A549 (cell line): ENCODE data around the gene SPP2. TPM values are rescaled to one million over a fixed set of nuclear protein-coding genes. Genes with fewer than 3 reads are reported as not detected.

Source experiments
- ATAC-seq, 2 experiments: fragments of 200-7000 bp in 1 of 2; fragments of >200 bp in 1 of 2; cut with Nextera tagmentation in 1 of 2; cut with Tn5 transposase in 1 of 2; 3 replicates each; pipeline versions ENCODE4 v1.8.0 to v1.9.1; 2018 to 2020; ENCODE audit warnings: mild to moderate bottlenecking in 1 of 2, moderate library complexity in 1 of 2
- CTCF ChIA-PET: fragments of 300-600 bp; sonication (Branson Sonifier 250); formaldehyde crosslinking; extraction: SDS; loops from one replicate; lab custom pipeline; 2021; ENCODE audit warnings: antibody characterized with exemption, inconsistent platforms; lab: Yijun Ruan, JAX
- POLR2A ChIA-PET: fragments of 350-600 bp; formaldehyde crosslinking; extraction: SDS; loops from one replicate; lab custom pipeline; 2021; ENCODE audit warnings: antibody characterized with exemption, inconsistent platforms; lab: Yijun Ruan, JAX
- DNase-seq, 2 experiments: peaks; one replicate each; pipeline versions ENCODE4 v3.0.0 to v3.0.0-alpha.2; 2011 to 2016; ENCODE audit warnings: low read depth in 1 of 2, low spot score in 1 of 2
- FAIRE-seq: peaks from 2 replicates; lab custom pipeline; 2011; peaks lifted over from hg19 to GRCh38; lab: Jason Lieb, UNC
- H3K27ac ChIP-seq, 2 experiments: fragments of >200 bp; sonication (Bioruptor Twin); formaldehyde crosslinking; 3 replicates each; pipeline ENCODE4 v1.5.1; 2016 to 2017
- H3K4me1 ChIP-seq: fragments of >200 bp; sonication (Bioruptor Twin); formaldehyde crosslinking; 3 replicates; pipeline ENCODE4 v1.6.1; 2016
- H3K4me2 ChIP-seq: fragments of >200 bp; sonication (Bioruptor Twin); formaldehyde crosslinking; 3 replicates; pipeline ENCODE4 v1.6.1; 2016
- H3K4me3 ChIP-seq: fragments of >200 bp; sonication (Bioruptor Twin); formaldehyde crosslinking; 3 replicates; pipeline ENCODE4 v1.5.1; 2016
- H3K9me3 ChIP-seq: fragments of >200 bp; sonication (Bioruptor Twin); formaldehyde crosslinking; 3 replicates; pipeline ENCODE4 v1.6.1; 2016
- CBX2 ChIP-seq: fragments of 200-600 bp; sonication (generic); IDR thresholded peaks from 2 replicates; pipeline ENCODE4 v1.6.1; 2016; ENCODE audit warnings: low read depth, mild to moderate bottlenecking, borderline replicate concordance
- EHMT2 ChIP-seq: fragments of 200-600 bp; sonication (generic); IDR thresholded peaks from 2 replicates; pipeline ENCODE4 v1.6.1; 2016; ENCODE audit warnings: antibody characterized with exemption, low read depth, mild to moderate bottlenecking, moderate library complexity
- EP300 ChIP-seq, 2 experiments: fragments of >200 bp; sonication (Bioruptor Twin); formaldehyde crosslinking; IDR thresholded peaks; 2 replicates in 1 of 2; 3 replicates in 1 of 2; pipeline ENCODE4 v1.6.1; 2016 to 2017
- ESRRA ChIP-seq: fragments of 150-350 bp; IDR thresholded peaks from 2 replicates; pipeline ENCODE4 v1.6.1; 2014; ENCODE audit warnings: mild to moderate bottlenecking, low read length, borderline replicate concordance
- FOSB ChIP-seq: fragments of 250-450 bp; sonication (Bioruptor Pico); IDR thresholded peaks from 2 replicates; pipeline ENCODE4 v1.5.0; 2020; ENCODE audit warnings: mild to moderate bottlenecking, moderate library complexity
- HEYL ChIP-seq: fragments of 250-450 bp; sonication (Bioruptor Pico); IDR thresholded peaks from 2 replicates; pipeline ENCODE4 v1.8.0; 2021; ENCODE audit warnings: mild to moderate bottlenecking, moderate library complexity
- HOXB5 ChIP-seq: fragments of 250-450 bp; sonication (Bioruptor Pico); IDR thresholded peaks from 2 replicates; pipeline ENCODE4 v1.5.0; 2020; ENCODE audit warnings: mild to moderate bottlenecking, moderate library complexity
- JUN ChIP-seq, 2 experiments: fragments of >200 bp; sonication (Bioruptor Twin); formaldehyde crosslinking; IDR thresholded peaks; 2 replicates in 1 of 2; 3 replicates in 1 of 2; pipeline ENCODE4 v1.6.1; 2016 to 2017
- JUNB ChIP-seq: fragments of >200 bp; sonication (Bioruptor Twin); formaldehyde crosslinking; IDR thresholded peaks from 2 replicates; pipeline ENCODE4 v1.6.1; 2016
- KDM1A ChIP-seq: fragments of 200-600 bp; sonication (generic); IDR thresholded peaks from 2 replicates; pipeline ENCODE4 v1.6.1; 2016; ENCODE audit warnings: low read depth, mild to moderate bottlenecking
- MAZ ChIP-seq: fragments of 150-350 bp; IDR thresholded peaks from 2 replicates; pipeline ENCODE4 v1.6.1; 2014; ENCODE audit warnings: antibody characterized with exemption, low read depth, low read length, borderline replicate concordance
- MYC ChIP-seq: IDR thresholded peaks from 2 replicates; pipeline ENCODE4 v1.6.1; 2012; ENCODE audit warnings: mild to moderate bottlenecking, inconsistent platforms, low read length, improper control_type of control experiment, borderline replicate concordance
- NR3C1 ChIP-seq: fragments of >200 bp; sonication (Bioruptor Twin); formaldehyde crosslinking; IDR thresholded peaks from 3 replicates; pipeline ENCODE4 v1.6.1; 2017
- POLR2AphosphoS2 ChIP-seq: conservative IDR thresholded peaks from 2 replicates; pipeline ENCODE4 v1.6.1; 2012; ENCODE audit warnings: low read length, improper control_type of control experiment, inconsistent platforms
- RAD21 ChIP-seq, 2 experiments: fragments of >200 bp in 1 of 2; sonication (Bioruptor Twin) in 1 of 2; formaldehyde crosslinking in 1 of 2; IDR thresholded peaks in 1 of 2; conservative IDR thresholded peaks in 1 of 2; 2 replicates in 1 of 2; 3 replicates in 1 of 2; pipeline ENCODE4 v1.6.1; 2012 to 2018; ENCODE audit warnings: inconsistent platforms in 1 of 2
- RARB ChIP-seq: fragments of 250-450 bp; sonication (Bioruptor Pico); IDR thresholded peaks from 2 replicates; pipeline ENCODE4 v1.8.0; 2021; ENCODE audit warnings: mild to moderate bottlenecking, moderate library complexity
- SMC3 ChIP-seq: fragments of >200 bp; sonication (Bioruptor Twin); formaldehyde crosslinking; IDR thresholded peaks from 3 replicates; pipeline ENCODE4 v1.6.1; 2018; ENCODE audit warnings: inconsistent platforms
- SREBF2 ChIP-seq: fragments of 450-650 bp; IDR thresholded peaks from 2 replicates; pipeline ENCODE4 v1.6.1; 2014; ENCODE audit warnings: mild to moderate bottlenecking, moderate library complexity
- TFCP2L1 ChIP-seq: fragments of 250-450 bp; sonication (Bioruptor Pico); IDR thresholded peaks from 2 replicates; pipeline ENCODE4 v1.5.0; 2021; ENCODE audit warnings: mild to moderate bottlenecking
- TP53 ChIP-seq: fragments of 250-450 bp; sonication (Bioruptor Pico); IDR thresholded peaks from 2 replicates; pipeline ENCODE4 v1.5.0; 2021; ENCODE audit warnings: mild to moderate bottlenecking, moderate library complexity
- ZC3H11A ChIP-seq: fragments of 450-650 bp; IDR thresholded peaks from 2 replicates; pipeline ENCODE4 v1.6.1; 2014; ENCODE audit warnings: antibody characterized with exemption, mild to moderate bottlenecking
- ZNF302 ChIP-seq: fragments of 250-450 bp; sonication (Bioruptor Pico); IDR thresholded peaks from 2 replicates; pipeline ENCODE4 v1.9.0; 2021; ENCODE audit warnings: inconsistent platforms, mild to moderate bottlenecking, moderate library complexity
- WGBS: methylation state at CpG from one replicate; pipeline ENCODE4 v1.1.6; 2017; ENCODE audit errors: missing lambda C conversion rate; 5-methylcytosine and 5-hydroxymethylcytosine counted together
- polyA plus RNA-seq, 4 experiments: library from polyadenylated mRNA; depleted of rRNA in 3 of 4; stranded (reverse); fragments of >200 nt; fragmentation: RNase III in 1 of 4; extraction: RNeasy Plus Mini Kit Qiagen cat#74134 plus additional on column Dnase treatment in 1 of 4; gene quantifications; 2 replicates in 3 of 4; 3 replicates in 1 of 4; pipeline ENCODE4 v1.2.3, GENCODE V29; 2011 to 2017
- TF ChIP-seq, protein P1 (sequence below): fragments of 450-650 bp; IDR thresholded peaks from 2 replicates; pipeline ENCODE4 v1.6.1; 2014; ENCODE audit warnings: antibody characterized with exemption
- TF ChIP-seq, protein P2 (sequence below): IDR thresholded peaks from 2 replicates; pipeline ENCODE4 v1.6.1; 2012
- TF ChIP-seq, protein P3 (sequence below): fragments of >200 bp; sonication (Bioruptor Twin); formaldehyde crosslinking; IDR thresholded peaks from 2 replicates; pipeline ENCODE4 v1.6.1; 2016
- TF ChIP-seq, protein P4 (sequence below): fragments of 250-450 bp; sonication (Bioruptor Pico); IDR thresholded peaks from 2 replicates; pipeline ENCODE4 v1.5.0; 2020; ENCODE audit warnings: low read depth, mild to moderate bottlenecking, moderate library complexity
- TF ChIP-seq, protein P5 (sequence below): fragments of 200-600 bp; sonication (generic); IDR thresholded peaks from 2 replicates; pipeline ENCODE4 v1.6.1; 2016; ENCODE audit warnings: antibody characterized with exemption, mild to moderate bottlenecking, moderate library complexity

The SPP2 gene
- polyA plus RNA-seq, 2 of the 4 experiments (the other 2 are of a cell fraction) = not detected

DNA sequence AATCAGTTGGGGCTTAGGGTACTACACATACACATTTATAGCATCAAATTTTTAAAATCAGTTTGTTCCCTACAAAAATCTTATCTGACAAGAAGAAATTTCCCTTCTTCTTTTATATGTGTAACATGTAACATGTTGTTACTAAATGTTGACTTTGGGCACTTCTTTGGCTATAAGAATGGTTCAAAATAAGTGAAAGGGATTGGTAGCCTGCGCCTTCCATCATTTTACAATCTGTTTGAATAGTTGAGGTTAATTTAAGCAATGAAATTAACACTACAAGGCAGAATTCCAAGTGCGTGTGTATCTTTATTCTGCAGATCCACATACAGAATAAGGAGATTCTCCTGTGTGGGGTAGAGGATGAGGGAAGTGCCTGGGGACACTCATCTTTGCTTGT lies 30.2 kb upstream of the SPP2 start:
- no peaks in the 10 kb centered on the region for H3K4me1 ChIP-seq
- no peak for TF ChIP-seq HEYL
- no peak for TF ChIP-seq TFCP2L1 (CRISPR knock-in tag)
- no peak for TF ChIP-seq ZNF302 (CRISPR knock-in tag)
- TF ChIP-seq ESRRA = no peak
- TF ChIP-seq POLR2AphosphoS2 = no peak
- TF ChIP-seq JUN (IDR thresholded peaks at IDR 0.05) = no peak
- H3K9me3 ChIP-seq = no peaks in the 10 kb centered on the region
- ChIA-PET POLR2A (no interaction called here), CTCF (no interaction called here)
- no peak overlapping the region for H3K27ac ChIP-seq
- no peak overlapping the region for H3K4me2 ChIP-seq
- H3K4me3 ChIP-seq = no peak overlapping the region
- ATAC-seq (no peak), FAIRE-seq (no peak), DNase-seq (no peak)
- WGBS = 91% methylated on average over 2 of the region's 2 CpGs

DNA sequence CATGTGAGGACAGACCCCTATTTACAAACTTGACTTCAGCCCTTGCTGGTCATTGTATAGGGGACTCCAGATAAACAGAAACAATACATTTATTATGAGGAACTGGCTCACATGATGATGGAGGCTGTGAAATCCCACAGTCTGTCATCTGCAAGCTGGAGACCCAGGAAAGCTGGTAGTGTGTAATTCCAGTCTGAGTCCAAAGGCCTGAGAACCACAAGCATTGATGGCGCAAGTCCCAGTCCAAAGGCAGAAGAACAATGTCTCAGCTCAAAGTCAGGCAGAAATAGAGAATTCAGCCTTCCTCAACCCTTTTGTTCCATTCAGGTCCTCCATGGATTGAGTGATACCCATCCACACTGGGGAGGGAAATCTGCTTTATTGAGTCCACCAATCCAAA lies 28.1 kb upstream of the SPP2 start:
- ChIA-PET POLR2A (no interaction called here), CTCF (interaction anchor here (0.8 to 1.6 kb wide), 4 partner anchors 13 to 523 kb away, joined by 3 to 4 read pairs (median 4); no protein-coding TSS in a partner anchor)
- TF ChIP-seq, protein P1, sequence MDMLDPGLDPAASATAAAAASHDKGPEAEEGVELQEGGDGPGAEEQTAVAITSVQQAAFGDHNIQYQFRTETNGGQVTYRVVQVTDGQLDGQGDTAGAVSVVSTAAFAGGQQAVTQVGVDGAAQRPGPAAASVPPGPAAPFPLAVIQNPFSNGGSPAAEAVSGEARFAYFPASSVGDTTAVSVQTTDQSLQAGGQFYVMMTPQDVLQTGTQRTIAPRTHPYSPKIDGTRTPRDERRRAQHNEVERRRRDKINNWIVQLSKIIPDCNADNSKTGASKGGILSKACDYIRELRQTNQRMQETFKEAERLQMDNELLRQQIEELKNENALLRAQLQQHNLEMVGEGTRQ = no peak
- TF ChIP-seq FOSB = no peak
- no peak overlapping the region for H3K4me3 ChIP-seq
- no peak overlapping the region for H3K27ac ChIP-seq
- H3K4me2 ChIP-seq = no peak overlapping the region
- ATAC-seq (no peak), FAIRE-seq (no peak), DNase-seq (no peak)
- no peaks in the 10 kb centered on the region for H3K9me3 ChIP-seq
- peaks cover 9% of the 10 kb centered on the region for H3K4me1 ChIP-seq
- WGBS = 93% methylated on average over 1 of the region's 1 CpG

DNA sequence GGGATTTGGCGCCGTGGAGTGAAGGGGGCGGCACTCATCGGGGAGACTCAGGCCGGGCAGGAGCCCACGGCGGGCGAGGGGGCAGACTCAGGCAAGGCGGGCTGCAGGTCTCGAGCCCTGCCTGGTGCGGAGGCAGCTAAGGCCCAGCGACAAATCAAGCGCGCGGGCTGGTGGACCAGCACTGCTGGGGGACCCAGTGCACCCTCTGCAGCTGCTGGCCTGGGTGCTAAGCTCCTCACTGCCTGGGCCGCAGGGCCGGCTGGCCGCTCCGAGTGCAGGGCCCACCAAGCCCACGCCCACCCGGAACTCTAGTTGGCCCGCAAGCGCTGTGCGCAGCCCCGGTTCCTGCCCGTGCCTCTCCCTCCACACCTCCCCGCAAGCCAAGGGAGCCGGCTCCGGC lies 26.2 kb upstream of the SPP2 start:
- 95% methylated on average over 23 of the region's 29 CpGs for WGBS
- no peak for FAIRE-seq
- CTCF ChIA-PET = interaction anchor here (1.3 kb wide), 1 partner anchor 47 kb away, joined by 3 read pairs; no protein-coding TSS in a partner anchor
- H3K27ac ChIP-seq = no peak overlapping the region
- peaks cover 24% of the 10 kb centered on the region for H3K4me1 ChIP-seq
- POLR2A ChIA-PET = no interaction called here
- TF ChIP-seq ZC3H11A (no peak), FOSB (no peak), EP300 (IDR thresholded peaks at IDR 0.05) (no peak), MAZ (no peak), SREBF2 (no peak), HEYL (no peak), SMC3 (no peak), ZNF302 (CRISPR knock-in tag) (no peak), HOXB5 (CRISPR knock-in tag) (no peak), TP53 (CRISPR knock-in tag) (no peak)
- TF ChIP-seq, protein P2, sequence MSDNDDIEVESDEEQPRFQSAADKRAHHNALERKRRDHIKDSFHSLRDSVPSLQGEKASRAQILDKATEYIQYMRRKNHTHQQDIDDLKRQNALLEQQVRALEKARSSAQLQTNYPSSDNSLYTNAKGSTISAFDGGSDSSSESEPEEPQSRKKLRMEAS = no peak
- TF ChIP-seq, protein P3, sequence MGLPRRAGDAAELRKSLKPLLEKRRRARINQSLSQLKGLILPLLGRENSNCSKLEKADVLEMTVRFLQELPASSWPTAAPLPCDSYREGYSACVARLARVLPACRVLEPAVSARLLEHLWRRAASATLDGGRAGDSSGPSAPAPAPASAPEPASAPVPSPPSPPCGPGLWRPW = no peak
- no peak overlapping the region for H3K4me2 ChIP-seq
- ATAC-seq = no peak
- H3K9me3 ChIP-seq = 0 out of 3 replicates have a peak, but pooled peaks cover 4% of the 10 kb centered on the region
- H3K4me3 ChIP-seq = no peak overlapping the region
- no peak for DNase-seq

DNA sequence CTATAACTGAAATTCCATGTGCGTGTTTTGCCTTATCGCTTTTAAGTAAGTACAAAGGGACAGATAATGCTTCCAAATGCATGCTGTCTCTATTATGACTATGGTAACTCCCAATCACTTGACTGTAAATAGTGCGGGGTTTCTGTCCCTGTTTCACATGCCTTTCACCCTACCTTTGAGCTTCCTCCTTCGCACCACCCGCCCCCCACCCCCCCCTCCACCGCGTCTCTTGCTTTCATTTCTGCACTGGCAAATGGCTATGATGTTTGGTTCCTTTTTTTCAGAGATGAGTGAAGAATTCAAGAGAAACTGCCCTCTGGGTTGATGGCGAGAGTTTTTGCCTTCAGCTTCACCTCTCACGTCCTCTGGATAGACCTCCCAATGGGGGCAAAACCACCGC lies 25.0 kb upstream of the SPP2 start:
- ChIA-PET POLR2A (no interaction called here), CTCF (interaction anchor here (1.2 to 1.3 kb wide), 2 partner anchors 14 to 26 kb away, joined by 3 to 6 read pairs; no protein-coding TSS in a partner anchor)
- no peak overlapping the region for H3K4me2 ChIP-seq
- WGBS = 98% methylated on average over 7 of the region's 10 CpGs
- DNase-seq = no peak
- FAIRE-seq = no peak
- H3K9me3 ChIP-seq = peaks cover 6% of the 10 kb centered on the region; the same call in 1 of the 3 replicates
- ATAC-seq = no peak
- H3K27ac ChIP-seq = peak overlapping the region in 1 of 2 experiments; percentile 70; a peak in 4 of 6 replicates
- H3K4me3 ChIP-seq = no peak overlapping the region
- H3K4me1 ChIP-seq = peaks cover 33% of the 10 kb centered on the region
- TF ChIP-seq MYC (no peak), ZNF302 (CRISPR knock-in tag) (no peak), NR3C1 (no peak), JUN (IDR thresholded peaks at IDR 0.05) (no peak), RARB (CRISPR knock-in tag) (no peak), CBX2 (no peak), KDM1A (no peak), JUNB (no peak), RAD21 (conservative IDR thresholded peaks at IDR 0.05 in 1 of 2, IDR thresholded peaks at IDR 0.05 in 1 of 2) (no peak), EHMT2 (no peak), EP300 (IDR thresholded peaks at IDR 0.05) (no peak)
- TF ChIP-seq, protein P4, sequence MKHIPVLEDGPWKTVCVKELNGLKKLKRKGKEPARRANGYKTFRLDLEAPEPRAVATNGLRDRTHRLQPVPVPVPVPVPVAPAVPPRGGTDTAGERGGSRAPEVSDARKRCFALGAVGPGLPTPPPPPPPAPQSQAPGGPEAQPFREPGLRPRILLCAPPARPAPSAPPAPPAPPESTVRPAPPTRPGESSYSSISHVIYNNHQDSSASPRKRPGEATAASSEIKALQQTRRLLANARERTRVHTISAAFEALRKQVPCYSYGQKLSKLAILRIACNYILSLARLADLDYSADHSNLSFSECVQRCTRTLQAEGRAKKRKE (CRISPR knock-in tag) = no peak
- TF ChIP-seq, protein P2 = no peak
- TF ChIP-seq, protein P5, sequence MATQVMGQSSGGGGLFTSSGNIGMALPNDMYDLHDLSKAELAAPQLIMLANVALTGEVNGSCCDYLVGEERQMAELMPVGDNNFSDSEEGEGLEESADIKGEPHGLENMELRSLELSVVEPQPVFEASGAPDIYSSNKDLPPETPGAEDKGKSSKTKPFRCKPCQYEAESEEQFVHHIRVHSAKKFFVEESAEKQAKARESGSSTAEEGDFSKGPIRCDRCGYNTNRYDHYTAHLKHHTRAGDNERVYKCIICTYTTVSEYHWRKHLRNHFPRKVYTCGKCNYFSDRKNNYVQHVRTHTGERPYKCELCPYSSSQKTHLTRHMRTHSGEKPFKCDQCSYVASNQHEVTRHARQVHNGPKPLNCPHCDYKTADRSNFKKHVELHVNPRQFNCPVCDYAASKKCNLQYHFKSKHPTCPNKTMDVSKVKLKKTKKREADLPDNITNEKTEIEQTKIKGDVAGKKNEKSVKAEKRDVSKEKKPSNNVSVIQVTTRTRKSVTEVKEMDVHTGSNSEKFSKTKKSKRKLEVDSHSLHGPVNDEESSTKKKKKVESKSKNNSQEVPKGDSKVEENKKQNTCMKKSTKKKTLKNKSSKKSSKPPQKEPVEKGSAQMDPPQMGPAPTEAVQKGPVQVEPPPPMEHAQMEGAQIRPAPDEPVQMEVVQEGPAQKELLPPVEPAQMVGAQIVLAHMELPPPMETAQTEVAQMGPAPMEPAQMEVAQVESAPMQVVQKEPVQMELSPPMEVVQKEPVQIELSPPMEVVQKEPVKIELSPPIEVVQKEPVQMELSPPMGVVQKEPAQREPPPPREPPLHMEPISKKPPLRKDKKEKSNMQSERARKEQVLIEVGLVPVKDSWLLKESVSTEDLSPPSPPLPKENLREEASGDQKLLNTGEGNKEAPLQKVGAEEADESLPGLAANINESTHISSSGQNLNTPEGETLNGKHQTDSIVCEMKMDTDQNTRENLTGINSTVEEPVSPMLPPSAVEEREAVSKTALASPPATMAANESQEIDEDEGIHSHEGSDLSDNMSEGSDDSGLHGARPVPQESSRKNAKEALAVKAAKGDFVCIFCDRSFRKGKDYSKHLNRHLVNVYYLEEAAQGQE = no peak
